Ovary (tissue), 9 donors: ENCODE data around the gene NSF. TPM values are rescaled to one million over a fixed set of nuclear protein-coding genes. Genes with fewer than 3 reads are reported as not detected.
"Not testable (repeated sequence)": the region's sequence is repeated elsewhere in the genome, so short reads cannot be mapped to it uniquely, and the experiment has no call there.

Source experiments
- DNase-seq, 5 donors: peaks; one replicate each; pipeline ENCODE4 v3.0.0-alpha.2; 2019 to 2020
- H3K27ac ChIP-seq, 2 donors: fragments of 200-600 bp; one replicate each; pipeline versions ENCODE4 v1.5.1 to v1.8.0; 2019 to 2022
- H3K27me3 ChIP-seq: fragments of 200-600 bp; one replicate; pipeline ENCODE4 v1.8.0; 2022
- H3K36me3 ChIP-seq: fragments of 200-600 bp; sonication (generic); one replicate; pipeline ENCODE4 v1.5.1; 2019
- H3K4me1 ChIP-seq: one replicate; pipeline ENCODE4 v1.8.1; 2013; ENCODE audit warnings: mild to moderate bottlenecking, moderate library complexity; ENCODE audit not compliant: insufficient read depth
- H3K4me3 ChIP-seq: fragments of 200-600 bp; sonication (generic); one replicate; pipeline ENCODE4 v1.5.1; 2017
- H3K9me3 ChIP-seq, 2 donors: fragments of 200-600 bp in 1 of 2; sonication (generic) in 1 of 2; one replicate each; pipeline versions ENCODE4 v1.5.1 to v1.8.1; 2013 to 2019; ENCODE audit warnings: mild to moderate bottlenecking in 1 of 2, moderate library complexity in 1 of 2
- WGBS, 3 donors: extraction: QIAGEN DNeasy Blood & Tissue Kit in 1 of 3; methylation state at CpG; one replicate each; pipeline versions ENCODE4 v1.1.5 to v1.1.7; 2013 to 2017; 5-methylcytosine and 5-hydroxymethylcytosine counted together
- intact Hi-C, 4 donors: fragments of 100-400 bp; cut with DNase I; formaldehyde crosslinking; loops; one replicate each; pipeline versions ENCODE4 v1.11.0 to v1.15.1; 2022 to 2023
- polyA plus RNA-seq, 2 donors: library from polyadenylated mRNA; stranded (reverse); fragments of 200-250 nt in 1 of 2; fragments of 350-450 nt in 1 of 2; fragmentation: Illumina TruSeq in 1 of 2; extraction: RNeasy Lipid Tissue Mini Kit (QIAGEN cat#74804) in 1 of 2; gene quantifications; one replicate each; pipeline ENCODE4 v1.2.3, GENCODE V29; 2013 to 2014
- total RNA-seq, 7 donors: library from RNA; depleted of rRNA in 2 of 7; stranded (reverse); fragments of >200 nt in 2 of 7; fragmentation: NEBNext Ultra II Directional in 3 of 7; extraction: Animal tissue kit (Norgen Biotek cat#: 25700) in 3 of 7; gene quantifications; one replicate each; pipeline versions ENCODE4 v1.1.0 to v1.2.4, GENCODE V29; 2016 to 2023
- donor health status: DM: no; HTN: no; CAD: no; lungs with moderate emphysema.
- donor health status: DM: no; HTN: no; CAD: no.
- donor health status: Bipolar disorder and iron deficiency.
- donor health status: DM: yes; HTN: yes; CAD: no.
- donor health status: DM: no; HTN: no; CAD: no.
- donor health status: DM: yes; HTN: yes; CAD: no.

NSF gene
- total and polyA plus RNA-seq, 9 donors: 6.6 to 33.3 (median 19.6) TPM

DNA sequence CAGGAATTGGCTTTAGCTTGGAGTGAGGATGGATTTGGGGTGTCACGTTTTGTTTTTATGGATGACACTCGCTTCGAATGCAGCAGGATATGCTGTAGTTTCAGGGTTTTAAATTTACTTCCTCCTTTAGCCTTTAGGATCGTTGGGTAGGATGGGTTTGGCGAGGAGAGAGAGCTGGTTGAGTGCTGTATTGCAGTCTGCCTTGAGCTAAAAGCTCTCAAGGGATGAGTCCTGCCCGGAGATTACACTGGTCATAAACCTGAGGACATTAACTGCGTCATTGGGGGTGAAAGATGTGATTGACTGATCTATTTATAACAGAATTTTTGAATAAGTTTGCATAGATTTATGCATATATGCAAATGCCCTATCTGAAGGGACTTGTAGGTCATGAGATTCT, 863 bp downstream of the NSF start:
- H3K4me3 ChIP-seq, H3K4me1 ChIP-seq, DNase-seq, H3K27me3 ChIP-seq, H3K9me3 ChIP-seq, H3K36me3 ChIP-seq, intact Hi-C loops, H3K27ac ChIP-seq: not testable (repeated sequence)
- WGBS, 3 donors: no CpG with 5 or more reads among the region's 7 CpGs

- H3K4me1 ChIP-seq, H3K9me3 ChIP-seq, H3K4me3 ChIP-seq, intact Hi-C loops, H3K27me3 ChIP-seq, DNase-seq, H3K27ac ChIP-seq, H3K36me3 ChIP-seq: not testable (repeated sequence)
- 50 to 71% (median 70%) methylated on average over 2 to 3 of the region's 3 CpGs for WGBS, 3 donors
Observed at GRCh38 chr17:46598344-46598931, 8.0 kb downstream of the NSF start.

GRCh38 chr17:46600767-46601166, 10.3 kb downstream of the NSF start:
- H3K27me3 ChIP-seq, H3K4me3 ChIP-seq, H3K9me3 ChIP-seq, intact Hi-C loops, H3K4me1 ChIP-seq, DNase-seq, H3K27ac ChIP-seq, H3K36me3 ChIP-seq: not testable (repeated sequence)
- WGBS, 3 donors: no CpG with 5 or more reads among the region's 3 CpGs

- intact Hi-C loops: not testable (repeated sequence)
Observed at GRCh38 chr17:46603125-46603524, 12.7 kb downstream of the NSF start.

DNA sequence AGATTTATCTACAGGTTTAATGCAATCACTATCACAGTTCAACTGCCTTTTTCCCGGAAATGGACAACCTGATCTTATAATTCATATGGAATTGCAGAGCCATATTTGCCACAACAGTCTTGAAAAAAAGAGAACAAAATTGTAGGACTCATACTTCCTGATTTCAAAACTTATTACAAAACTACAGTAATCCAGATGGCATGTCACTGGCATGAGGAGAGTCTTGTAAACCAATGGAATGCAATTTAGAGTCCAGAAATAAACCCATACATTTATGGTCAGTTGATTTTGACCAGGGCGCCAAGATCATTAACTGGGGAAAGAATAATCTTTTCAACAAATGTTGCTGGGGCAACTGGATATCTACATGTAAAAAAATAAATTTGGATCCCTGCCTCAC, 20.8 kb downstream of the NSF start:
- H3K36me3 ChIP-seq, intact Hi-C loops, H3K27me3 ChIP-seq, H3K4me3 ChIP-seq, H3K9me3 ChIP-seq, H3K27ac ChIP-seq, DNase-seq, H3K4me1 ChIP-seq: not testable (repeated sequence)
- WGBS, 3 donors: 100% methylated on average over 1 of the region's 2 CpGs; no CpG with 5 or more reads in 1 of the 3 donors

More at GRCh38 chr17:46603125-46603524, 12.7 kb downstream of the NSF start:
- H3K27ac ChIP-seq, H3K4me3 ChIP-seq, H3K9me3 ChIP-seq, H3K27me3 ChIP-seq, DNase-seq, H3K36me3 ChIP-seq, H3K4me1 ChIP-seq: not testable (repeated sequence)

DNA sequence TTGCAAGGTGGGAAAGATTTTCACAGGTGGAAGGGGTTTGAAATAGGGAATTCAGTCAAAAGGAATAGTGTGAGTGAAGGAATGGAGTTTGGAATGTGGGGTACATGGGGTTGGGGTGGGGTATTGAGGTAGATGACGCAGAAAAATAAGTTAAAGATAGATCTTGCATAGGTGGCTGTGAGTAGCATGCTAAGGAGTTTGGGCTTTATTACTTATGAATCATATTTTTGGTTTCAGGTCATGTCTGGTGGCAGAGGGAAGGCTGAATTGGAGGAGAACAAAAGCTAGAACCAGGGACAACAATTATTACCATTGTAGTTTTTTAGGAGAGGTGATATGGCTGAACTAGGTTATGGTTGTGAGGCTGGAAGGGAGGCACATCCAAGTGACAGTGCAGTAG, 23.4 kb downstream of the NSF start:
- intact Hi-C loops, H3K4me1 ChIP-seq, H3K4me3 ChIP-seq, H3K27ac ChIP-seq, DNase-seq, H3K9me3 ChIP-seq, H3K27me3 ChIP-seq, H3K36me3 ChIP-seq: not testable (repeated sequence)
- WGBS, 3 donors: no CpG with 5 or more reads among the region's 1 CpG

- H3K4me1 ChIP-seq, H3K4me3 ChIP-seq, H3K27ac ChIP-seq, intact Hi-C loops, H3K9me3 ChIP-seq, H3K27me3 ChIP-seq, H3K36me3 ChIP-seq, DNase-seq: not testable (repeated sequence)
- no CpG with 5 or more reads among the region's 3 CpGs for WGBS, 3 donors
Observed at GRCh38 chr17:46617121-46617520, 26.7 kb downstream of the NSF start.

DNA sequence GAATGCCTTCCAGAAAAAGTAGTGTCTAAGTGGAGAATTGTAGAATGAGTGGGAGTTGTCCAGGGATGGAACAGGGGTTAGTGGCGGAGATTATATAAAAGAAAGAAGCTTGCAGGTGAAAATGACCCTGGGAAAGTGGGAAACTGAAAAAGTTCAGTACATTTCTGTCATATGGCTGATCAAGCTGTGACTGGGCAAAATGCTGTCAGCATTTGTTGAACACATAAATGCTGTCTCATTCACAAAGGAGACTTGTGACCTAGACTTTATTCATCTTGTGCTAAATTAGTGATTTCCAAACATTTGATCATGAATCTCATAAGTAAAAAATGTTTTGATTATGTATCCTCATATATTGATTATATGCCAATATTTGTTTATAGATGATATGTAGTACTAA, 28.5 kb downstream of the NSF start:
- H3K4me1 ChIP-seq, intact Hi-C loops, DNase-seq, H3K27me3 ChIP-seq, H3K36me3 ChIP-seq, H3K27ac ChIP-seq, H3K9me3 ChIP-seq, H3K4me3 ChIP-seq: not testable (repeated sequence)
- no CpG with 5 or more reads among the region's 1 CpG for WGBS, 3 donors

DNA sequence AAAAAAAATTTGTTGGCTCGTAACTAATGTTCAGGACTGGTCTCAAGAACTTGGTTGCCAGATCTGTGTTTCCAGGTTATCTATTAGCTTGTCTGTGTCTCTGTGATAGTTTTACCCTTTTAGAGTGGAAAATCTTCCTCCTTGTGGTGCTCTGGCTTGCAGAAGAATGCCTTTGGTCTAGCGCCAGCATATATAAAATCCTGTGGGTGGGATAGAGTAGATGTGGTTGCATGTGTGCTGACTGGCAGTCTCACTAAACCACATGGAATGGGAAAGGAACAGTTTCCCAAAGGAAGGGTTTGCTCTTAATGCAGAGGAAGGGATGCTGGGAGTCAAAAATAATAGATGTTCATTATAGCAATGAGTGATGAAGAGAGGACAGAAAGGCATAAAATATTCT, 33.3 kb downstream of the NSF start:
- DNase-seq, H3K36me3 ChIP-seq, H3K4me3 ChIP-seq, H3K4me1 ChIP-seq, H3K9me3 ChIP-seq, H3K27me3 ChIP-seq, intact Hi-C loops, H3K27ac ChIP-seq: not testable (repeated sequence)
- WGBS, 3 donors: no CpG with 5 or more reads among the region's 2 CpGs

DNA sequence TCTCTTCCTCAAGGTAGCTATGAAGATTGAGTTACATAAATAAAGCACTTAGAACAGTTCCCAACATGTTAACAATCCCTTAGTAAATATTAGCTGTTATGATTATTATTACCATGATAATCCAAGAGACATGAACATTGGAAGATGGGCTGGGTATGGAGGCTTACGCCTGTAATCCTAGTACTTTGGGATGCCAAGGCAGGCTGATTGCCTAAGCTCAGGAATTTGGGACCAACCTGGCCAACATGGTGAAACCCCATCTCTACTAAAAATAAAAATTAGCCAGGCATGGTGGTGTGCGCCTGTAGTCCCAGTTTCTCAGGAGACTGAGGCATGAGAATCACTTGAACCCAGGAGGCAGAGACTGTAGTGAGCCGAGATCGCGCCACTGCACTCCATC, 34.3 kb downstream of the NSF start:
- H3K27me3 ChIP-seq, DNase-seq, H3K4me3 ChIP-seq, H3K4me1 ChIP-seq, H3K36me3 ChIP-seq, H3K9me3 ChIP-seq, H3K27ac ChIP-seq, intact Hi-C loops: not testable (repeated sequence)
- no CpG with 5 or more reads among the region's 5 CpGs for WGBS, 3 donors

GRCh38 chr17:46627452-46627851, 37.0 kb downstream of the NSF start:
- H3K36me3 ChIP-seq, H3K27me3 ChIP-seq, DNase-seq, H3K9me3 ChIP-seq, intact Hi-C loops, H3K27ac ChIP-seq, H3K4me1 ChIP-seq, H3K4me3 ChIP-seq: not testable (repeated sequence)
- WGBS, 3 donors: no CpG with 5 or more reads among the region's 2 CpGs

DNA sequence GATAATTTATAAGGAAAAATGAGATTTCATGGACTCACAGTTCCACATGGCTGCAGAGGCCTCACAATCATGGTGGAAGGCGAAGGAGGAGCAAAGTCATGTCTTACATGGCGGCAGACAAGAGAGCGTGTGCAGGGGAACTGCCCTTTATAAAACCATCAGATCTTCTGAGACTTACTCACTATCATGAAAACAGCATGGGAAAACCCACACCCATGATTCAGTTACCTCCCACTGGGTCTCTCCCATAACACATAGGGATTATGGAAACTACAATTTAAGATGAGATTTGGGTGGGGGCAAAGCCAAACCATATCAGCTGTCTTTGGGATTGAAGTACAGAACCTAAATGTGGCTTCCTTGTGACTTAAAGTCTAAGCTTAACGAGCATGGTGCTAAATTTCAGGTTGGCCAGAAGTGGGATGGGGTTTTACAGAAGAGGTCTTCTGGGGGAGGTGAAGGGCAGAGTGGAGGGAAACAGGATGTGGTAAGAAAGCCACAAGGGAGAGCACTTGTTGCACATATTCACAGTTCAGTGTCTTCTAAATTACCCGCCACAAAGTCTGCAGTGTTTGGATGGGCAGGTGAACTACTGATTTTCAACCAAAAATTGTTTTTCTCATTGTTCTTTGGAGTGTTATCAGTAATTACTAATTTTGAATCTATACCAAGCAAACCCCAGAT, 38.4 kb downstream of the NSF start:
- H3K36me3 ChIP-seq, H3K27ac ChIP-seq, H3K4me3 ChIP-seq, H3K4me1 ChIP-seq, DNase-seq, H3K27me3 ChIP-seq, intact Hi-C loops, H3K9me3 ChIP-seq: not testable (repeated sequence)
- no CpG with 5 or more reads among the region's 5 CpGs for WGBS, 3 donors
